IMR-90 (cell line): ENCODE data around the gene PLXDC2. TPM values are rescaled to one million over a fixed set of nuclear protein-coding genes. Genes with fewer than 3 reads are reported as not detected.

Experiments used
- ATAC-seq: fragments of 200-7000 bp; cut with Tn5 transposase; 2 replicates; pipeline ENCODE4 v1.9.1; 2020; ENCODE audit warnings: low read depth, mild to moderate bottlenecking, moderate library complexity
- BruUV-seq: library from RNA; stranded (reverse); fragments of 400-500 nt; replicated peaks from 2 replicates; lab custom pipeline; 2021; lab: Mats Ljungman, UMichigan
- CTCF ChIA-PET: fragments of 300-600 bp; formaldehyde crosslinking; extraction: SDS; loops from one replicate; lab custom pipeline; 2021; ENCODE audit warnings: antibody characterized with exemption; lab: Yijun Ruan, JAX
- POLR2A ChIA-PET: fragments of 300-600 bp; sonication (Branson Sonifier 250); formaldehyde crosslinking; loops from one replicate; lab custom pipeline; 2022; ENCODE audit warnings: antibody characterized with exemption; ENCODE audit not compliant: unreplicated experiment; lab: Charles Lee
- DNase-seq: peaks from one replicate; pipeline ENCODE4 v3.0.0; 2013
- H2AFZ ChIP-seq: replicated peaks from 2 replicates; pipeline ENCODE3; 2013; ENCODE audit warnings: low read length, mild to moderate bottlenecking; ENCODE audit not compliant: poor library complexity
- H2AK5ac ChIP-seq: 2 replicates; pipeline ENCODE4 v1.6.1; 2013; ENCODE audit warnings: low read depth, low read length, inconsistent platforms
- H2AK9ac ChIP-seq: replicated peaks from 2 replicates; pipeline ENCODE3; 2013; ENCODE audit warnings: mild to moderate bottlenecking, low read depth, low read length, moderate library complexity; ENCODE audit not compliant: poor library complexity
- H2BK120ac ChIP-seq: 2 replicates; pipeline ENCODE4 v1.6.1; 2013; ENCODE audit warnings: low read depth, low read length, inconsistent platforms
- H2BK15ac ChIP-seq: 3 replicates; pipeline ENCODE4 v1.6.1; 2013; ENCODE audit warnings: low read depth, low read length, inconsistent platforms
- H2BK20ac ChIP-seq: 2 replicates; pipeline ENCODE4 v1.6.1; 2013; ENCODE audit warnings: low read depth, mild to moderate bottlenecking, inconsistent platforms, low read length, moderate library complexity
- H2BK5ac ChIP-seq: 2 replicates; pipeline ENCODE4 v1.6.1; 2013; ENCODE audit warnings: mild to moderate bottlenecking, low read depth, low read length, inconsistent platforms; ENCODE audit not compliant: poor library complexity, severe bottlenecking
- H3K14ac ChIP-seq: replicated peaks from 2 replicates; pipeline ENCODE4 v1.6.1; 2013; ENCODE audit warnings: low read depth, low read length, inconsistent platforms
- H3K18ac ChIP-seq: 2 replicates; pipeline ENCODE4 v1.6.1; 2013; ENCODE audit warnings: low read depth, low read length, control low read depth
- H3K23ac ChIP-seq: 2 replicates; pipeline ENCODE4 v1.6.1; 2013; ENCODE audit warnings: low read depth, low read length, inconsistent platforms
- H3K27ac ChIP-seq: 2 replicates; pipeline ENCODE4 v1.5.1; 2013; ENCODE audit warnings: mild to moderate bottlenecking, control low read depth, low read length; ENCODE audit not compliant: insufficient read depth
- H3K27me3 ChIP-seq: 2 replicates; pipeline ENCODE4 v1.6.1; 2013; ENCODE audit warnings: low read length; ENCODE audit not compliant: control insufficient read depth, insufficient read depth
- H3K36me3 ChIP-seq: 2 replicates; pipeline ENCODE4 v1.6.1; 2013; ENCODE audit warnings: low read length, mixed read lengths; ENCODE audit not compliant: control insufficient read depth, insufficient read depth
- H3K4ac ChIP-seq: 2 replicates; pipeline ENCODE4 v1.6.1; 2013; ENCODE audit warnings: low read depth, low read length, inconsistent platforms
- H3K4me1 ChIP-seq: 2 replicates; pipeline ENCODE4 v1.6.1; 2013; ENCODE audit warnings: low read length, mixed read lengths; ENCODE audit not compliant: control insufficient read depth, insufficient read depth
- H3K4me2 ChIP-seq: 2 replicates; pipeline ENCODE4 v1.6.1; 2013; ENCODE audit warnings: low read depth, mild to moderate bottlenecking, control low read depth, low read length, moderate library complexity
- H3K4me3 ChIP-seq: 2 replicates; pipeline ENCODE4 v1.5.1; 2013; ENCODE audit warnings: low read depth, mild to moderate bottlenecking, control low read depth, low read length, moderate library complexity; ENCODE audit not compliant: insufficient read depth
- H3K56ac ChIP-seq: 2 replicates; pipeline ENCODE4 v1.6.1; 2013; ENCODE audit warnings: low read length, inconsistent platforms; ENCODE audit not compliant: insufficient read depth; ENCODE audit errors: extremely low read depth
- H3K79me1 ChIP-seq, 2 experiments: 2 replicates each; pipeline ENCODE4 v1.6.1; 2013; ENCODE audit warnings: low read length in 2 of 2, inconsistent platforms in 1 of 2, low read depth in 1 of 2
- H3K9ac ChIP-seq: 2 replicates; pipeline ENCODE4 v1.6.1; 2013; ENCODE audit warnings: low read depth, low read length, control low read depth
- H3K9me1 ChIP-seq: 2 replicates; pipeline ENCODE4 v1.6.1; 2013; ENCODE audit warnings: low read length, inconsistent platforms; ENCODE audit not compliant: insufficient read depth
- H3K9me3 ChIP-seq: 2 replicates; pipeline ENCODE4 v1.6.1; 2013; ENCODE audit warnings: low read length; ENCODE audit not compliant: control insufficient read depth, insufficient read depth
- H4K20me1 ChIP-seq: 2 replicates; pipeline ENCODE4 v1.6.1; 2013; ENCODE audit warnings: low read length, inconsistent platforms; ENCODE audit not compliant: insufficient read depth
- H4K5ac ChIP-seq: 2 replicates; pipeline ENCODE4 v1.6.1; 2013; ENCODE audit warnings: mild to moderate bottlenecking, low read depth, low read length, control low read depth
- H4K8ac ChIP-seq, 2 experiments: 2 replicates each; pipeline ENCODE4 v1.6.1; 2013; ENCODE audit warnings: low read depth in 2 of 2, low read length in 2 of 2, control low read depth in 1 of 2, inconsistent platforms in 1 of 2
- H4K91ac ChIP-seq: 2 replicates; pipeline ENCODE4 v1.6.1; 2013; ENCODE audit warnings: low read depth, low read length, inconsistent platforms; ENCODE audit not compliant: insufficient read depth
- CEBPB ChIP-seq: IDR thresholded peaks from 2 replicates; pipeline ENCODE4 v1.6.1; 2012; ENCODE audit warnings: low read depth, low read length, improper control_type of control experiment
- CHD1 ChIP-seq: IDR thresholded peaks from 2 replicates; pipeline ENCODE4 v1.6.1; 2012; ENCODE audit warnings: low read depth, low read length, improper control_type of control experiment
- MAFK ChIP-seq: IDR thresholded peaks from 2 replicates; pipeline ENCODE4 v1.6.1; 2012; ENCODE audit warnings: low read depth, low read length, improper control_type of control experiment
- MAZ ChIP-seq: IDR thresholded peaks from 2 replicates; pipeline ENCODE4 v1.6.1; 2012; ENCODE audit warnings: low read depth, mild to moderate bottlenecking, low read length, improper control_type of control experiment, moderate library complexity, borderline replicate concordance
- MXI1 ChIP-seq: IDR thresholded peaks from 2 replicates; pipeline ENCODE4 v1.6.1; 2012; ENCODE audit warnings: low read depth, mild to moderate bottlenecking, low read length, moderate library complexity, borderline replicate concordance
- NFE2L2 ChIP-seq: fragments of 150-350 bp; IDR thresholded peaks from 2 replicates; pipeline ENCODE4 v1.6.1; 2016; ENCODE audit warnings: low read depth, mild to moderate bottlenecking, low read length
- RAD21 ChIP-seq: IDR thresholded peaks from 2 replicates; pipeline ENCODE4 v1.6.1; 2012; ENCODE audit warnings: low read length, improper control_type of control experiment
- RCOR1 ChIP-seq: IDR thresholded peaks from 2 replicates; pipeline ENCODE4 v1.6.1; 2012; ENCODE audit warnings: mild to moderate bottlenecking, low read length, improper control_type of control experiment; ENCODE audit not compliant: insufficient replicate concordance
- SMC3 ChIP-seq: fragments of 150-350 bp; IDR thresholded peaks from 2 replicates; pipeline ENCODE4 v1.6.1; 2016; ENCODE audit warnings: low read depth, mild to moderate bottlenecking, antibody characterized with exemption, low read length, moderate library complexity
- WGBS, 2 experiments: methylation state at CpG; one replicate each; pipeline versions ENCODE4 v1.1.5 to v1.1.7; 2013; ENCODE audit warnings: missing lambda C conversion rate in 2 of 2; ENCODE audit not compliant: insufficient read length in 1 of 2; ENCODE audit errors: extremely low coverage in 2 of 2; 5-methylcytosine and 5-hydroxymethylcytosine counted together
- dilution Hi-C: fragments of 300-500 bp; cut with HindIII; formaldehyde crosslinking; loops from one replicate; pipeline ENCODE4 v1.14.3; 2018; ENCODE audit warnings: low sequenced_read_pairs; ENCODE audit not compliant: unreplicated experiment
- in situ Hi-C: fragments of 300-500 bp; cut with MboI; formaldehyde crosslinking; loops from 3 replicates; pipeline ENCODE4 v1.14.3; 2019; ENCODE audit warnings: low sequenced_read_pairs, inconsistent platforms, mixed read lengths
- intact Hi-C: fragments of 100-400 bp; cut with micrococcal nuclease; formaldehyde crosslinking; loops from 2 replicates; pipeline ENCODE4 v1.10.0; 2022
- polyA plus RNA-seq, 3 experiments: library from polyadenylated mRNA; depleted of rRNA; stranded (reverse); fragments of >200 nt; gene quantifications; 2 replicates each; pipeline ENCODE4 v1.2.3, GENCODE V29; 2012; ENCODE audit warnings: low replicate concordance in 1 of 3
- total RNA-seq: library from RNA; depleted of rRNA; stranded (reverse); fragments of >200 nt; gene quantifications from 2 replicates; pipeline ENCODE4 v1.2.3, GENCODE V29; 2012
- TF ChIP-seq, protein P1 (sequence below): fragments of 150-350 bp; IDR thresholded peaks from 2 replicates; pipeline ENCODE4 v1.6.1; 2016; ENCODE audit warnings: low read depth, mild to moderate bottlenecking, low read length, moderate library complexity, borderline replicate concordance
- TF ChIP-seq, protein P2 (sequence below): fragments of 150-350 bp; IDR thresholded peaks from 2 replicates; pipeline ENCODE4 v1.6.1; 2017; ENCODE audit warnings: mild to moderate bottlenecking, antibody characterized with exemption, low read length, low read depth

The PLXDC2 gene
- total and polyA plus RNA-seq, 2 of the 4 experiments (the other 2 are of a cell fraction), result 3.2 to 6.1 TPM

DNA sequence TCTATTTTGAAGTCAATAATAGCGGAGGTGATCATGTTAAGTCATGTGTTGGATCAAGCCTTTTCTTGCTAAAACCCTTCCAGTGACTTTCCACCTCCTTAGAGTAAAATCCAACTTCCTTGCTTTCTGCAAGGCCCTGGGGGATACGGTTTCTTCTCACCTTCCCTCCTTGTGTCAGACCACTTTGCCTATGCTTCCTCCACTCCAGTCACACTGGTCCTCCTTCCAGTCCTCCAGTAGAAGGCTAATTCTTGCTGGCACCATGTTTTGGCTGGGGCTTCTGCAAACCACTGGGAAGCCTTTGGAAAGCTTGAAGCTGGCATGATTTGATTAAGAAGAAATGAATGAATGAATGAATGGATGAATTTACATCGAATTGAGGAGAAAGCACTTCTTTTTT, 169.5 kb downstream of the PLXDC2 start:
- Histone ChIP-seq H3K9ac (no peak overlapping the region), H2AK9ac (no peak overlapping the region), H3K36me3 (no peaks in the 10 kb centered on the region), H2BK20ac (no peak overlapping the region), H3K27me3 (no peaks in the 10 kb centered on the region), H3K14ac (no peak overlapping the region), H3K4me3 (no peak overlapping the region), H4K20me1 (no peaks in the 10 kb centered on the region), H3K79me1 (no peaks in the 10 kb centered on the region), H3K27ac (no peak overlapping the region), H2BK120ac (no peak overlapping the region), H4K5ac (no peak overlapping the region), H2AK5ac (no peak overlapping the region), H2AFZ (no peak overlapping the region), H4K91ac (no peak overlapping the region), H3K56ac (no peak overlapping the region), H3K4ac (no peak overlapping the region), H2BK15ac (no peak overlapping the region), H2BK5ac (no peak overlapping the region), H4K8ac (no peak overlapping the region), H3K4me2 (no peak overlapping the region), H3K23ac (no peak overlapping the region), H3K4me1 (no peaks in the 10 kb centered on the region), H3K18ac (no peak overlapping the region), H3K9me3 (no peaks in the 10 kb centered on the region), H3K9me1 (no peaks in the 10 kb centered on the region)
- WGBS, 2 experiments, result no CpG with 5 or more reads among the region's 3 CpGs
- TF ChIP-seq MXI1 (no peak), MAFK (no peak), NFE2L2 (no peak), RCOR1 (no peak), CHD1 (no peak), CEBPB (no peak), SMC3 (no peak), RAD21 (no peak), MAZ (no peak)
- TF ChIP-seq, protein P1, sequence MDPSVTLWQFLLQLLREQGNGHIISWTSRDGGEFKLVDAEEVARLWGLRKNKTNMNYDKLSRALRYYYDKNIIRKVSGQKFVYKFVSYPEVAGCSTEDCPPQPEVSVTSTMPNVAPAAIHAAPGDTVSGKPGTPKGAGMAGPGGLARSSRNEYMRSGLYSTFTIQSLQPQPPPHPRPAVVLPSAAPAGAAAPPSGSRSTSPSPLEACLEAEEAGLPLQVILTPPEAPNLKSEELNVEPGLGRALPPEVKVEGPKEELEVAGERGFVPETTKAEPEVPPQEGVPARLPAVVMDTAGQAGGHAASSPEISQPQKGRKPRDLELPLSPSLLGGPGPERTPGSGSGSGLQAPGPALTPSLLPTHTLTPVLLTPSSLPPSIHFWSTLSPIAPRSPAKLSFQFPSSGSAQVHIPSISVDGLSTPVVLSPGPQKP, result no peak
- TF ChIP-seq, protein P2, sequence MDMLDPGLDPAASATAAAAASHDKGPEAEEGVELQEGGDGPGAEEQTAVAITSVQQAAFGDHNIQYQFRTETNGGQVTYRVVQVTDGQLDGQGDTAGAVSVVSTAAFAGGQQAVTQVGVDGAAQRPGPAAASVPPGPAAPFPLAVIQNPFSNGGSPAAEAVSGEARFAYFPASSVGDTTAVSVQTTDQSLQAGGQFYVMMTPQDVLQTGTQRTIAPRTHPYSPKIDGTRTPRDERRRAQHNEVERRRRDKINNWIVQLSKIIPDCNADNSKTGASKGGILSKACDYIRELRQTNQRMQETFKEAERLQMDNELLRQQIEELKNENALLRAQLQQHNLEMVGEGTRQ, result no peak
- ChIA-PET CTCF (no interaction called here), POLR2A (no interaction called here)
- no TSS peak for BruUV-seq
- in situ Hi-C loops (no loop called here), intact Hi-C loops (no loop called here), dilution Hi-C loops (no loop called here)
- ATAC-seq, result no peak
- no peak for DNase-seq
